Keratinocyte (primary cell): Measurements from ENCODE around the gene BCAS3.
"Not testable (repeated sequence)": the region's sequence is repeated elsewhere in the genome, so short reads cannot be mapped to it uniquely, and the experiment has no call there.

Experiments used
- EZH2 ChIP-seq: IDR thresholded peaks from one replicate; pipeline ENCODE4 v1.6.1; 2012; ENCODE audit warnings: inconsistent platforms, mild to moderate bottlenecking, low read length, moderate library complexity
- TF ChIP-seq, protein P1 (sequence below), 3 experiments: IDR thresholded peaks in 1 of 3; conservative IDR thresholded peaks in 1 of 3; optimal IDR thresholded peaks in 1 of 3; 2 replicates in 2 of 3; 3 replicates in 1 of 3; pipeline versions ENCODE3 to v1.5.1; 2011; ENCODE audit warnings: low read length in 3 of 3, mild to moderate bottlenecking in 3 of 3, moderate library complexity in 2 of 3, control low read depth in 1 of 3, inconsistent platforms in 1 of 3; ENCODE audit not compliant: insufficient read depth in 2 of 3; ENCODE audit errors: extremely low read depth in 1 of 3

DNA sequence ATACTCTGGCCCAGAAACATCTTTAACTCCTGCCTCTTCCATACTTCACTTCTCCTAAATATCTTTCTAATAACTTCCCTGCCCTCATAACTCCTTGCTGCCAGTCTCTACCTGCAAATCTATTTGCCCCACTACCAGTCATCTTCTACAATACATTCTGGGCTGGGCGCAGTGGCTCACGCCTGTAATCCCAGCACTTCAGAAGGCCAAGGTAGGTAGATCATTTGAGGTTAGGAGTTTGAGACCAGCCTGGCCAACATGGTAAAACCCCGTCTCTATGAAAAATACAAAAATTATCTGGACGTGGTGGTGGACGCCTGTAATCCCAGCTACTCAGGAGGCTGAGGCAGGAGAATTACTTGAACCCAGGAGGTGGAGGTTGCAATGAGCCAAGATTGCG is 763.9 kb downstream of the BCAS3 start:
- TF ChIP-seq, protein P1, sequence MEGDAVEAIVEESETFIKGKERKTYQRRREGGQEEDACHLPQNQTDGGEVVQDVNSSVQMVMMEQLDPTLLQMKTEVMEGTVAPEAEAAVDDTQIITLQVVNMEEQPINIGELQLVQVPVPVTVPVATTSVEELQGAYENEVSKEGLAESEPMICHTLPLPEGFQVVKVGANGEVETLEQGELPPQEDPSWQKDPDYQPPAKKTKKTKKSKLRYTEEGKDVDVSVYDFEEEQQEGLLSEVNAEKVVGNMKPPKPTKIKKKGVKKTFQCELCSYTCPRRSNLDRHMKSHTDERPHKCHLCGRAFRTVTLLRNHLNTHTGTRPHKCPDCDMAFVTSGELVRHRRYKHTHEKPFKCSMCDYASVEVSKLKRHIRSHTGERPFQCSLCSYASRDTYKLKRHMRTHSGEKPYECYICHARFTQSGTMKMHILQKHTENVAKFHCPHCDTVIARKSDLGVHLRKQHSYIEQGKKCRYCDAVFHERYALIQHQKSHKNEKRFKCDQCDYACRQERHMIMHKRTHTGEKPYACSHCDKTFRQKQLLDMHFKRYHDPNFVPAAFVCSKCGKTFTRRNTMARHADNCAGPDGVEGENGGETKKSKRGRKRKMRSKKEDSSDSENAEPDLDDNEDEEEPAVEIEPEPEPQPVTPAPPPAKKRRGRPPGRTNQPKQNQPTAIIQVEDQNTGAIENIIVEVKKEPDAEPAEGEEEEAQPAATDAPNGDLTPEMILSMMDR (optimal IDR thresholded peaks at IDR 0.05 in 1 of 3, IDR thresholded peaks at IDR 0.05 in 1 of 3, conservative IDR thresholded peaks at IDR 0.05 in 1 of 3; ENCODE audit: extremely low read depth in 1 of 3, insufficient read depth in 2 of 3, low read length in 3 of 3): not testable (repeated sequence)
- not testable (repeated sequence) for TF ChIP-seq EZH2
